Chondrocyte (in vitro differentiated cells): ENCODE measurements around the gene FBRSL1. TPM values are rescaled to one million over a fixed set of nuclear protein-coding genes. Genes with fewer than 3 reads are reported as not detected.

ENCODE experiments used
- DNase-seq: peaks from one replicate; pipeline ENCODE4 v3.0.0; 2021; ENCODE audit warnings: mixed read lengths, low spot score
- H3K27ac Mint-ChIP-seq: one replicate; pipeline ENCODE4 v1.8.0; 2021; ENCODE audit warnings: mild to moderate bottlenecking, moderate library complexity, mixed read lengths; ENCODE audit not compliant: unreplicated experiment
- H3K27me3 Mint-ChIP-seq: 2 replicates; pipeline ENCODE4 v1.8.0; 2021; ENCODE audit warnings: low read depth, mixed read lengths
- H3K36me3 Mint-ChIP-seq: 2 replicates; pipeline ENCODE4 v1.8.0; 2021; ENCODE audit warnings: low read depth, mixed read lengths
- H3K4me1 Mint-ChIP-seq: 2 replicates; pipeline ENCODE4 v1.8.0; 2021; ENCODE audit warnings: low read depth, mild to moderate bottlenecking, mixed read lengths
- H3K4me3 Mint-ChIP-seq: one replicate; pipeline ENCODE4 v1.8.0; 2021; ENCODE audit warnings: mild to moderate bottlenecking, moderate library complexity, mixed read lengths; ENCODE audit not compliant: unreplicated experiment
- H3K9me3 Mint-ChIP-seq: 2 replicates; pipeline ENCODE4 v1.8.0; 2021; ENCODE audit warnings: low read depth, mixed read lengths
- total RNA-seq: library from RNA; stranded (reverse); gene quantifications from 3 replicates; pipeline ENCODE4 v1.2.1, GENCODE V29; 2021
- TF ChIP-seq, protein P1 (sequence below): fragments of 200-600 bp; sonication (generic); IDR thresholded peaks from 2 replicates; pipeline ENCODE4 v1.5.0; 2021; ENCODE audit warnings: antibody characterized with exemption, mild to moderate bottlenecking, moderate library complexity

FBRSL1 gene
- total RNA-seq, 1 donor from 2014 or later, result 41.1 TPM

DNA sequence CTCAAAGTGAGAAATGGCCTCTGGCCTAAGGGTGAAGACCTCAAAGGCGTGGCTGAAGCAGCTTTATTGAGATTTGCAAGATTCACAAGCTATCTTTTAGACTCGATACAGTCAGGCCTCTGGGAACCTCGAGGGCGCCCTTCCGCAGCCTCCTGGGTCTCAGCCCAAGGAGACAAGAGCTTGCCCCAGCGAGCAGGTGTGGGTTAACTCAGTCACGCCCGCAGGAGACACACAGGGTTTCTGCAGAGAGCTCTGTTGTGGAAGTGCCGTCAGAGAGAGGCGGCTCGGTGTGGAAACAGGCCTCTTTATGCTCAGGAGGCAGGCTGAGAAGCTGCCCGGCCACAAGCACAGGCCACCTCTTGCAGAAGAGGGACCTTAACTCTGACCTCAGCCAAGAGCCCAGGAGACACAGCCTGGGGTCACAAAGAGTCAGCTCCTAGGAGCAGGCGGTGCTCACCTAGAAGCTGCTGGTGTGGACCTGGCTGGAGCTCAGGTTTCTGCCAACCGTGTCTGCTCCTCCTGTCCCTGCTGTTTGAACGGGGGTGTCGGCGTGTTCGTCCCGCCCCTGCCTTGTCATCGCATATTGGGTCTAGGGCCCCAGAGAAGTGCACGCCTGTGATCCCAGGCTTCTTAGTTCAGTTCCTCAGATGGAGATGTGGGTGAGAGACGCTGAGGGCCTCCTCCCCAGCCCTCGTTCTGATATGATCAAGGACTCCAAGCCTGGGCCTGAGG, 42.1 kb upstream of the FBRSL1 start:
- peaks cover 2% of the 10 kb centered on the region for H3K4me1 Mint-ChIP-seq
- TF ChIP-seq, protein P1, sequence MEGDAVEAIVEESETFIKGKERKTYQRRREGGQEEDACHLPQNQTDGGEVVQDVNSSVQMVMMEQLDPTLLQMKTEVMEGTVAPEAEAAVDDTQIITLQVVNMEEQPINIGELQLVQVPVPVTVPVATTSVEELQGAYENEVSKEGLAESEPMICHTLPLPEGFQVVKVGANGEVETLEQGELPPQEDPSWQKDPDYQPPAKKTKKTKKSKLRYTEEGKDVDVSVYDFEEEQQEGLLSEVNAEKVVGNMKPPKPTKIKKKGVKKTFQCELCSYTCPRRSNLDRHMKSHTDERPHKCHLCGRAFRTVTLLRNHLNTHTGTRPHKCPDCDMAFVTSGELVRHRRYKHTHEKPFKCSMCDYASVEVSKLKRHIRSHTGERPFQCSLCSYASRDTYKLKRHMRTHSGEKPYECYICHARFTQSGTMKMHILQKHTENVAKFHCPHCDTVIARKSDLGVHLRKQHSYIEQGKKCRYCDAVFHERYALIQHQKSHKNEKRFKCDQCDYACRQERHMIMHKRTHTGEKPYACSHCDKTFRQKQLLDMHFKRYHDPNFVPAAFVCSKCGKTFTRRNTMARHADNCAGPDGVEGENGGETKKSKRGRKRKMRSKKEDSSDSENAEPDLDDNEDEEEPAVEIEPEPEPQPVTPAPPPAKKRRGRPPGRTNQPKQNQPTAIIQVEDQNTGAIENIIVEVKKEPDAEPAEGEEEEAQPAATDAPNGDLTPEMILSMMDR, result no peak
- peaks cover 19% of the 10 kb centered on the region for H3K27me3 Mint-ChIP-seq
- DNase-seq, result no peak
- no peaks in the 10 kb centered on the region for H3K36me3 Mint-ChIP-seq
- no peaks in the 10 kb centered on the region for H3K9me3 Mint-ChIP-seq
- no peak overlapping the region for H3K4me3 Mint-ChIP-seq
- no peak overlapping the region for H3K27ac Mint-ChIP-seq

- no peaks in the 10 kb centered on the region for H3K9me3 Mint-ChIP-seq
- no peaks in the 10 kb centered on the region for H3K36me3 Mint-ChIP-seq
- no peak for DNase-seq
- peaks cover 17% of the 10 kb centered on the region for H3K27me3 Mint-ChIP-seq
- peaks cover 7% of the 10 kb centered on the region for H3K4me1 Mint-ChIP-seq
- H3K4me3 Mint-ChIP-seq, result no peak overlapping the region
- TF ChIP-seq, protein P1, result no peak
- H3K27ac Mint-ChIP-seq, result no peak overlapping the region
Observed at GRCh38 chr12:132448463-132448820, 41.5 kb upstream of the FBRSL1 start.

GRCh38 chr12:132449565-132450417, 40.2 kb upstream of the FBRSL1 start:
- Mint-ChIP-seq H3K27me3 (peaks cover 11% of the 10 kb centered on the region), H3K4me3 (no peak overlapping the region), H3K27ac (no peak overlapping the region)

DNA sequence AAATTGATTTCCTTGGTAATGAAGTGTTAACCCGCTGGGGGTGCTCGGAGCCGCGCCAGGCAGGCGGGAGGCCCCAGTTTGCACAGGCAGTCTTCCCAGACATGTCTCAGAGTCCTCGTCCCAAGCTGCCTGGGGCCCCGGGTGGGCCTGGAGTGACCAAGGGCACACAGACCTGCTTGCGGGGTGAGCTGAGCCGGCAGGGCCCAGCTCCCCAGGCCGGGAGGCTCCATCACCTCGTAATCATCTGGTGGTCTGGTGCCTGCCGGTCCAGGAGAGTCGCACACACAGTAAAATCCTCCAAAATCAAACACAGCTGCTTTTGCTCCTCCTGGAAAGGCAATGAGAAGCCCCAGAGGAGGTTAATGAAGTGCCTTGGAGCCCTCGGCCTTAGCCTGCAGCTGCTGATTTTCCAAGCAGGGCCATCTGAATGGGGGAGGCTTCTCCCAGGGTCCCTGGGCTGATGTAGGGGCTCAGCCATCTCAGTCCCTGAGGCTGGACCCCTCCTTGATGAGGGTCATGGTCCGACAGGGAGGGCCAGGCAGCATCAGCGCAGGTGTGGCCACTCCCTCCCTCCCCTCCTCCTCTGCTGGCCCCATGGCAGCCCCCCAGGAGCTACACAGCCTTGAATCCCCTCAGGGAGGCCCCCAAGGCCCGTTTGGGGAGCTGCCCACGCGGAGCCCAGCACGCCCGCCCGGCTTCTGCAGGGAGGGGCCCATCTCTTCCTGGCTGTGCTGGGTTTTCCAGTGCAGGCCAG, 39.4 kb upstream of the FBRSL1 start:
- peaks cover 13% of the 10 kb centered on the region for H3K4me1 Mint-ChIP-seq
- H3K4me3 Mint-ChIP-seq, result no peak overlapping the region
- DNase-seq, result peak; percentile 77
- no peak overlapping the region for H3K27ac Mint-ChIP-seq
- no peaks in the 10 kb centered on the region for H3K9me3 Mint-ChIP-seq
- no peaks in the 10 kb centered on the region for H3K36me3 Mint-ChIP-seq
- H3K27me3 Mint-ChIP-seq, result peaks cover 12% of the 10 kb centered on the region
- TF ChIP-seq, protein P1, result no peak

More at GRCh38 chr12:132449565-132450417, 40.2 kb upstream of the FBRSL1 start:
- Mint-ChIP-seq H3K4me1 (peaks cover 13% of the 10 kb centered on the region), H3K9me3 (no peaks in the 10 kb centered on the region), H3K36me3 (no peaks in the 10 kb centered on the region)
- DNase-seq, result peak; percentile 61
- TF ChIP-seq, protein P1, result no peak
